ENCODE measurements around the gene THSD7B.
"Not testable (repeated sequence)": the region's sequence is repeated elsewhere in the genome, so short reads cannot be mapped to it uniquely, and the experiment has no call there.

Gene THSD7B

GRCh38 chr2:136765256-136766072 is at the start of gene THSD7B:
Gene THSD7B, plus strand, starts transcription at chr2:136765545. Its CDS starts 116,634 bp downstream, at chr2:136882179.
- no peak for ATAC-seq (replicated peaks)
- DNase-seq, result no peak
- peaks cover 4 to 24% of the 10 kb centered on the region in 2 donors for H3K4me1 Mint-ChIP-seq
- H3K27ac Mint-ChIP-seq, result no peak within 1 kb of the TSS
- peak within 1 kb of the TSS; percentile 36 to 38 for H3K4me3 Mint-ChIP-seq
- peaks cover 0 to 2% of the 10 kb centered on the region in 2 donors for H3K36me3 Mint-ChIP-seq
- peaks cover 0 to 1% of the 10 kb centered on the region in 2 donors for H3K9me3 Mint-ChIP-seq
- peaks cover 41 to 57% of the 10 kb centered on the region in 2 donors for H3K27me3 Mint-ChIP-seq

- peaks cover 4% of the 10 kb centered on the region in 2 donors for H3K9me3 Mint-ChIP-seq
- no peaks in the 10 kb centered on the region for H3K4me1 Mint-ChIP-seq
- H3K36me3 Mint-ChIP-seq, result no peaks in the 10 kb centered on the region
- ATAC-seq (replicated peaks) (no peak), DNase-seq (no peak)
- H3K27ac Mint-ChIP-seq, result no peak overlapping the region
- no peak overlapping the region for H3K4me3 Mint-ChIP-seq
- no peaks in the 10 kb centered on the region for H3K27me3 Mint-ChIP-seq
These were observed 47.1 kb upstream of the THSD7B start for GRCh38 chr2:136718273-136718672.

GRCh38 chr2:136727973-136728699 is 37.2 kb upstream of the THSD7B start:
- Mint-ChIP-seq H3K9me3 (peaks cover 0 to 4% of the 10 kb centered on the region in 2 donors), H3K36me3 (no peaks in the 10 kb centered on the region), H3K4me3 (no peak overlapping the region), H3K27me3 (peaks cover 8 to 12% of the 10 kb centered on the region in 2 donors), H3K27ac (no peak overlapping the region), H3K4me1 (no peaks in the 10 kb centered on the region)
- no peak for DNase-seq
- ATAC-seq (replicated peaks), result no peak

- H3K9me3 Mint-ChIP-seq, result peaks cover 0 to 2% of the 10 kb centered on the region in 2 donors
- H3K4me3 Mint-ChIP-seq, result no peak overlapping the region
- DNase-seq (no peak), ATAC-seq (replicated peaks) (no peak)
- H3K27ac Mint-ChIP-seq, result no peak overlapping the region
- H3K36me3 Mint-ChIP-seq, result no peaks in the 10 kb centered on the region
- H3K27me3 Mint-ChIP-seq, result peaks cover 5% of the 10 kb centered on the region in 2 donors
- no peaks in the 10 kb centered on the region for H3K4me1 Mint-ChIP-seq
These were observed 29.1 kb upstream of the THSD7B start for GRCh38 chr2:136736236-136736635.

GRCh38 chr2:136738044-136738443 is 27.3 kb upstream of the THSD7B start:
- Mint-ChIP-seq H3K4me1 (no peaks in the 10 kb centered on the region), H3K27ac (no peak overlapping the region), H3K9me3 (no peaks in the 10 kb centered on the region), H3K27me3 (peaks cover 2 to 5% of the 10 kb centered on the region in 2 donors), H3K4me3 (no peak overlapping the region), H3K36me3 (no peaks in the 10 kb centered on the region)
- DNase-seq (no peak), ATAC-seq (replicated peaks) (no peak)

- DNase-seq, result no peak
- Mint-ChIP-seq H3K9me3 (no peaks in the 10 kb centered on the region), H3K27ac (no peak overlapping the region), H3K4me1 (no peaks in the 10 kb centered on the region), H3K4me3 (no peak overlapping the region), H3K27me3 (peaks cover 5% of the 10 kb centered on the region in 2 donors), H3K36me3 (no peaks in the 10 kb centered on the region)
- no peak for ATAC-seq (replicated peaks)
These were observed 23.9 kb upstream of the THSD7B start for GRCh38 chr2:136741471-136741870.

GRCh38 chr2:136750065-136750464 is 15.3 kb upstream of the THSD7B start:
- Mint-ChIP-seq H3K9me3 (peaks cover 0 to 1% of the 10 kb centered on the region in 2 donors), H3K27me3 (peaks cover 0 to 9% of the 10 kb centered on the region in 2 donors), H3K36me3 (no peaks in the 10 kb centered on the region), H3K4me1 (no peaks in the 10 kb centered on the region), H3K27ac (no peak overlapping the region), H3K4me3 (no peak overlapping the region)
- no peak for DNase-seq
- no peak for ATAC-seq (replicated peaks)

GRCh38 chr2:136751406-136751805 is 13.9 kb upstream of the THSD7B start:
- Mint-ChIP-seq H3K9me3 (peaks cover 0 to 1% of the 10 kb centered on the region in 2 donors), H3K27ac (no peak overlapping the region), H3K36me3 (no peaks in the 10 kb centered on the region), H3K4me1 (no peaks in the 10 kb centered on the region), H3K27me3 (peaks cover 5 to 8% of the 10 kb centered on the region in 2 donors), H3K4me3 (no peak overlapping the region)
- ATAC-seq (replicated peaks) (no peak), DNase-seq (no peak)

- not testable (repeated sequence) for H3K27ac Mint-ChIP-seq; H3K4me3 Mint-ChIP-seq; DNase-seq; H3K36me3 Mint-ChIP-seq; ATAC-seq (replicated peaks); H3K4me1 Mint-ChIP-seq; H3K9me3 Mint-ChIP-seq
- H3K27me3 Mint-ChIP-seq, result peaks cover 11 to 27% of the 10 kb centered on the region in 2 donors
These were observed 6.8 kb upstream of the THSD7B start for GRCh38 chr2:136758504-136758903.

GRCh38 chr2:136764452-136765255 is 691 bp upstream of the THSD7B start:
- no peak for ATAC-seq (replicated peaks)
- Mint-ChIP-seq H3K27ac (no peak overlapping the region), H3K27me3 (peaks cover 41 to 57% of the 10 kb centered on the region in 2 donors), H3K4me1 (peaks cover 4 to 24% of the 10 kb centered on the region in 2 donors), H3K36me3 (peaks cover 0 to 2% of the 10 kb centered on the region in 2 donors), H3K4me3 (peak overlapping the region in 1 of 2 donors; percentile 36), H3K9me3 (peaks cover 0 to 1% of the 10 kb centered on the region in 2 donors)
- no peak for DNase-seq

- H3K27ac Mint-ChIP-seq, result no peak overlapping the region
These were observed 694 bp downstream of the THSD7B start for GRCh38 chr2:136766073-136766404.

GRCh38 chr2:136767030-136767429 is 1.7 kb downstream of the THSD7B start:
- no peak overlapping the region for H3K27ac Mint-ChIP-seq
- H3K27me3 Mint-ChIP-seq, result peaks cover 39 to 52% of the 10 kb centered on the region in 2 donors
- ATAC-seq (replicated peaks), result no peak
- H3K36me3 Mint-ChIP-seq, result peaks cover 0 to 2% of the 10 kb centered on the region in 2 donors
- peaks cover 4 to 24% of the 10 kb centered on the region in 2 donors for H3K4me1 Mint-ChIP-seq
- H3K4me3 Mint-ChIP-seq, result no peak overlapping the region
- peaks cover 0 to 1% of the 10 kb centered on the region in 2 donors for H3K9me3 Mint-ChIP-seq
- no peak for DNase-seq

More at GRCh38 chr2:136766073-136766404, 694 bp downstream of the THSD7B start:
- Mint-ChIP-seq H3K36me3 (peaks cover 0 to 2% of the 10 kb centered on the region in 2 donors), H3K4me3 (no peak overlapping the region), H3K4me1 (peaks cover 4 to 24% of the 10 kb centered on the region in 2 donors), H3K27me3 (peaks cover 41 to 54% of the 10 kb centered on the region in 2 donors), H3K9me3 (peaks cover 0 to 1% of the 10 kb centered on the region in 2 donors)
- ATAC-seq (replicated peaks) (peak in 1 of 2 donors; percentile 20), DNase-seq (no peak)

GRCh38 chr2:136769871-136770270 is 4.5 kb downstream of the THSD7B start:
- no peak for ATAC-seq (replicated peaks)
- H3K4me3 Mint-ChIP-seq, result no peak overlapping the region
- no peak for DNase-seq
- peaks cover 1 to 17% of the 10 kb centered on the region in 2 donors for H3K4me1 Mint-ChIP-seq
- peaks cover 19 to 37% of the 10 kb centered on the region in 2 donors for H3K27me3 Mint-ChIP-seq
- H3K36me3 Mint-ChIP-seq, result no peaks in the 10 kb centered on the region
- no peaks in the 10 kb centered on the region for H3K9me3 Mint-ChIP-seq
- no peak overlapping the region for H3K27ac Mint-ChIP-seq

- no peak for DNase-seq
- Mint-ChIP-seq H3K4me3 (no peak overlapping the region), H3K4me1 (peaks cover 1 to 12% of the 10 kb centered on the region in 2 donors), H3K36me3 (no peaks in the 10 kb centered on the region), H3K27me3 (peaks cover 16 to 32% of the 10 kb centered on the region in 2 donors), H3K9me3 (no peaks in the 10 kb centered on the region), H3K27ac (no peak overlapping the region)
- no peak for ATAC-seq (replicated peaks)
These were observed 5.0 kb downstream of the THSD7B start for GRCh38 chr2:136770384-136770783.
